Measurements from ENCODE around the gene ITPR2. TPM values are rescaled to one million over a fixed set of nuclear protein-coding genes. Genes with fewer than 3 reads are reported as not detected.

Gene ITPR2
- total and polyA plus RNA-seq, 2 of the 8 experiments (the other 6 are each of a cell fraction or from before 2014, with no cell fraction given) = 4.1 to 48.3 TPM

DNA sequence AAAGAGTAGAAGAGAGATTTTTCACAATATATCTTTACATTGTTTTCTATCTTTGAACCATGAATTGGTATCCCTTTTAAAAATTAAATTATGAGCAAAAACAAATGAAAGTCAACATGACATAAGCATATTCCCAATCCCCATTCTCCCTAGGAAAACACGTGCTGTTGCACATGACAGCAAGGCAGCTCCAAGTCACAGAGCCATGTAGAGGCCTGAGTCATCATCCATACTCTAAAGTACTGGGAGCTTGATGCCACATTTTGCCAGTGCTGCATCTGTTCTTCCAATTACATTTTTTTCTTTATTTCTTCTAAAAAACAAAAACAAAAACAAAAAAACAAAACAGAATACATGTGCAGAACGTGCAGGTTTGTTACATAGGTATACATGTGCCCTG, 115.2 kb downstream of the ITPR2 start:
- Histone ChIP-seq H2BK120ac (replicated peaks; ENCODE audit: low read depth, low read length) (no peak overlapping the region), H3K56ac (replicated peaks; ENCODE audit: insufficient read length, low read depth, low read length) (no peak overlapping the region), H3K23me2 (ENCODE audit: low read depth, low read length) (no peaks in the 10 kb centered on the region), H3K4me3 (ENCODE audit: extremely low read depth in 1 of 4, insufficient read depth in 2 of 4, low read depth in 3 of 4, low read length in 4 of 4) (no peak overlapping the region), H3K4me1 (replicated peaks in 1 of 4; ENCODE audit: control insufficient read depth in 3 of 4, insufficient read depth in 4 of 4, low read length in 3 of 4) (peaks cover 0 to 3% (median 2%) of the 10 kb centered on the region in 4 experiments; a peak in 3 of 7 replicates), H4K8ac (ENCODE audit: extremely low read depth, insufficient read depth, low read length) (no peak overlapping the region), H3K27ac (ENCODE audit: low read depth, low read length) (no peak overlapping the region), H3K4me2 (ENCODE audit: insufficient read depth in 1 of 2, low read depth in 2 of 2, low read length in 2 of 2) (no peak overlapping the region), H4K20me1 (replicated peaks in 1 of 2; ENCODE audit: control insufficient read depth in 1 of 2, insufficient read depth in 2 of 2, low read length in 2 of 2) (no peaks in the 10 kb centered on the region), H3K27me3 (replicated peaks in 1 of 4; ENCODE audit: control insufficient read depth in 3 of 4, extremely low read depth in 1 of 4, insufficient read depth in 3 of 4, low read length in 3 of 4) (no peaks in the 10 kb centered on the region), H2BK15ac (ENCODE audit: low read length) (no peak overlapping the region), H3K23ac (ENCODE audit: insufficient read length) (no peak overlapping the region), H2BK20ac (ENCODE audit: low read length) (no peak overlapping the region), H3K79me2 (ENCODE audit: control insufficient read depth in 1 of 2, insufficient read depth in 2 of 2, low read length in 2 of 2) (no peaks in the 10 kb centered on the region), H2AK5ac (ENCODE audit: low read depth, low read length) (no peak overlapping the region), H4K91ac (replicated peaks; ENCODE audit: insufficient read length, low read length) (no peak overlapping the region), H2BK5ac (ENCODE audit: low read depth, low read length) (no peak overlapping the region), H3K4ac (replicated peaks; ENCODE audit: insufficient read length, low read depth, low read length) (no peak overlapping the region), H3K18ac (ENCODE audit: extremely low read depth, low read length) (no peak overlapping the region), H4K5ac (ENCODE audit: insufficient read length, low read depth, low read length) (no peak overlapping the region), H2AFZ (ENCODE audit: low read length) (no peak overlapping the region), H3K36me3 (ENCODE audit: control insufficient read depth in 2 of 4, insufficient read depth in 4 of 4, low read length in 3 of 4) (peaks cover 0 to 2% (median 0%) of the 10 kb centered on the region in 4 experiments; a peak in 2 of 8 replicates), H3K14ac (ENCODE audit: insufficient read length) (no peak overlapping the region), H3K79me1 (ENCODE audit: low read depth, low read length) (no peaks in the 10 kb centered on the region), H2BK12ac (ENCODE audit: low read depth, low read length) (no peak overlapping the region), H3K9ac (replicated peaks in 1 of 4; ENCODE audit: extremely low read depth in 1 of 4, low read depth in 3 of 4, low read length in 3 of 4) (no peak overlapping the region), H3K9me3 (ENCODE audit: insufficient read depth in 2 of 2, low read depth in 1 of 2, low read length in 1 of 2) (no peaks in the 10 kb centered on the region)
- DNase-seq (ENCODE audit: low read depth in 1 of 2, low spot score in 2 of 2) (no peak), FAIRE-seq (no peak)
- WGBS, 2 experiments (ENCODE audit: extremely low coverage in 1 of 2, insufficient coverage in 1 of 2, insufficient read length in 1 of 2, insufficient replicate concordance in 2 of 2, low coverage in 1 of 2, low lambda C conversion rate in 2 of 2, missing lambda C conversion rate in 1 of 2) = 76% methylated on average over 2 of the region's 2 CpGs; no CpG with 5 or more reads in 1 of the 2 experiments
- ChIA-PET CTCF (ENCODE audit: partially characterized antibody) (interaction anchor here (1.0 kb wide), 1 partner anchor 18 kb away, joined by 3 read pairs; no protein-coding TSS in a partner anchor), POLR2A (ENCODE audit: partially characterized antibody) (no interaction called here)
- TF ChIP-seq KDM1A (IDR thresholded peaks at IDR 0.05; ENCODE audit: borderline replicate concordance, low read length) (no peak), JUND (IDR thresholded peaks at IDR 0.05; ENCODE audit: low read length) (no peak), EP300 (IDR thresholded peaks at IDR 0.05; ENCODE audit: borderline replicate concordance in 1 of 2, low read depth in 2 of 2, low read length in 2 of 2) (no peak), BCL11A (IDR thresholded peaks at IDR 0.05; ENCODE audit: low read depth in 2 of 2, low read length in 2 of 2) (no peak), CTBP2 (IDR thresholded peaks at IDR 0.05; ENCODE audit: borderline replicate concordance, insufficient read depth, insufficient read length, low read length) (no peak), CBX8 (IDR thresholded peaks at IDR 0.05; ENCODE audit: borderline replicate concordance, low read depth, low read length) (no peak), SUZ12 (IDR thresholded peaks at IDR 0.05; ENCODE audit: low read length) (no peak), HDAC2 (IDR thresholded peaks at IDR 0.05; ENCODE audit: borderline replicate concordance in 1 of 2, low read depth in 2 of 2, low read length in 2 of 2) (no peak), RXRA (IDR thresholded peaks at IDR 0.05; ENCODE audit: insufficient read depth, low read depth, low read length) (no peak), CREB1 (IDR thresholded peaks at IDR 0.05) (no peak)
- TF ChIP-seq, protein P1, sequence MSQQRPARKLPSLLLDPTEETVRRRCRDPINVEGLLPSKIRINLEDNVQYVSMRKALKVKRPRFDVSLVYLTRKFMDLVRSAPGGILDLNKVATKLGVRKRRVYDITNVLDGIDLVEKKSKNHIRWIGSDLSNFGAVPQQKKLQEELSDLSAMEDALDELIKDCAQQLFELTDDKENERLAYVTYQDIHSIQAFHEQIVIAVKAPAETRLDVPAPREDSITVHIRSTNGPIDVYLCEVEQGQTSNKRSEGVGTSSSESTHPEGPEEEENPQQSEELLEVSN (IDR thresholded peaks at IDR 0.05) = no peak
